8988T (cell line): Measurements from ENCODE around the gene CHD8.
A peak's percentile ranks its signal among the peaks of the same experiment; 100 is the strongest.
"Not testable (repeated sequence)": the region's sequence is repeated elsewhere in the genome, so short reads cannot be mapped to it uniquely, and the experiment has no call there.

Source experiments
- DNase-seq: peaks from one replicate; pipeline ENCODE4 v3.0.0; 2011

CHD8 gene

GRCh38 chr14:21455912-21456667 lies at the start of gene CHD8:
Gene CHD8, minus strand, starts transcription at chr14:21456123. Its CDS starts 24,480 bp downstream, at chr14:21431643.
- peak; percentile 63 for DNase-seq

- DNase-seq, result no peak
Measured at GRCh38 chr14:21505012-21505553, 49.2 kb upstream of the CHD8 start.

- no peak for DNase-seq
Measured at GRCh38 chr14:21503376-21503775, 47.5 kb upstream of the CHD8 start.

GRCh38 chr14:21501568-21501967 lies 45.6 kb upstream of the CHD8 start:
- no peak for DNase-seq

- no peak for DNase-seq
Measured at GRCh38 chr14:21498540-21499526, 42.9 kb upstream of the CHD8 start.

GRCh38 chr14:21496453-21496852 lies 40.5 kb upstream of the CHD8 start:
- DNase-seq, result no peak

- DNase-seq, result no peak
Measured at GRCh38 chr14:21494902-21495762, 39.2 kb upstream of the CHD8 start.

- no peak for DNase-seq
Measured at GRCh38 chr14:21486640-21487087, 30.7 kb upstream of the CHD8 start.

- peak; percentile 41 for DNase-seq
Measured at GRCh38 chr14:21476925-21477681, 21.2 kb upstream of the CHD8 start, which contains the start of the genes RAB2B and TOX4. Gene RAB2B, minus strand, starts transcription at chr14:21476959. Its CDS starts 87 bp downstream, at chr14:21476872. Gene TOX4, plus strand, starts transcription at chr14:21477195. Its CDS starts 84 bp downstream, at chr14:21477279.

- peak; percentile 24 for DNase-seq
Measured at GRCh38 chr14:21476523-21476924, 20.6 kb upstream of the CHD8 start.

GRCh38 chr14:21475767-21476522 lies 20.0 kb upstream of the CHD8 start:
- DNase-seq, result no peak

- no peak for DNase-seq
Measured at GRCh38 chr14:21467616-21468015, 11.7 kb upstream of the CHD8 start.

GRCh38 chr14:21455592-21455911 lies 371 bp downstream of the CHD8 start:
- no peak for DNase-seq

GRCh38 chr14:21454843-21455544 lies 929 bp downstream of the CHD8 start:
- DNase-seq, result no peak

GRCh38 chr14:21449899-21450216 lies 6.1 kb downstream of the CHD8 start:
- DNase-seq, result no peak

GRCh38 chr14:21442657-21443056 lies 13.3 kb downstream of the CHD8 start:
- DNase-seq, result not testable (repeated sequence)

- no peak for DNase-seq
Measured at GRCh38 chr14:21440859-21441258, 15.1 kb downstream of the CHD8 start.

GRCh38 chr14:21437063-21437901 lies 18.6 kb downstream of the CHD8 start:
- DNase-seq, result peak; percentile 47

GRCh38 chr14:21436567-21437062 lies 19.3 kb downstream of the CHD8 start:
- DNase-seq, result no peak
